GM21528 (cell line): ENCODE data around the gene SYNPO2.
"Not testable (repeated sequence)": the region's sequence is repeated elsewhere in the genome, so short reads cannot be mapped to it uniquely, and the experiment has no call there.

Experiments used
- ATAC-seq: cut with Tn5 transposase; IDR thresholded peaks from one replicate; pipeline ENCODE4 v1.9.1; 2021; ENCODE audit warnings: mild to moderate bottlenecking, moderate library complexity; ENCODE audit not compliant: unreplicated experiment, low FRiP score

The SYNPO2 gene

GRCh38 chr4:119026662-119027444, 138.2 kb downstream of the SYNPO2 start:
- no peak for ATAC-seq

- ATAC-seq: no peak
Measured at GRCh38 chr4:119027811-119028210, 139.2 kb downstream of the SYNPO2 start.

GRCh38 chr4:119028296-119028695, 139.6 kb downstream of the SYNPO2 start:
- no peak for ATAC-seq

GRCh38 chr4:119029847-119030535, 141.3 kb downstream of the SYNPO2 start:
- ATAC-seq: no peak

GRCh38 chr4:119030536-119030890, 141.9 kb downstream of the SYNPO2 start:
- no peak for ATAC-seq

- ATAC-seq: no peak
Measured at GRCh38 chr4:119031218-119031617, 142.6 kb downstream of the SYNPO2 start.

GRCh38 chr4:119032921-119033685, 144.4 kb downstream of the SYNPO2 start:
- no peak for ATAC-seq

GRCh38 chr4:119034276-119035008, 145.8 kb downstream of the SYNPO2 start:
- no peak for ATAC-seq

- ATAC-seq: no peak
Measured at GRCh38 chr4:119035951-119036737, 147.5 kb downstream of the SYNPO2 start.

GRCh38 chr4:119037709-119038108, 149.1 kb downstream of the SYNPO2 start:
- no peak for ATAC-seq

- ATAC-seq: peak; percentile 51
Measured at GRCh38 chr4:119038116-119038841, 149.6 kb downstream of the SYNPO2 start.

GRCh38 chr4:119039160-119039559, 150.5 kb downstream of the SYNPO2 start:
- no peak for ATAC-seq

- ATAC-seq: no peak
Measured at GRCh38 chr4:119039779-119040178, 151.1 kb downstream of the SYNPO2 start.

GRCh38 chr4:119040261-119040660, 151.6 kb downstream of the SYNPO2 start:
- no peak for ATAC-seq

GRCh38 chr4:119040694-119041185, 152.1 kb downstream of the SYNPO2 start:
- no peak for ATAC-seq

- ATAC-seq: no peak
Measured at GRCh38 chr4:119041396-119041795, 152.7 kb downstream of the SYNPO2 start.

- ATAC-seq: peak; percentile 93
Measured at GRCh38 chr4:119041951-119042560, 153.4 kb downstream of the SYNPO2 start.

GRCh38 chr4:119046263-119046662, 157.6 kb downstream of the SYNPO2 start:
- ATAC-seq: no peak

- ATAC-seq: not testable (repeated sequence)
Measured at GRCh38 chr4:119047059-119047458, 158.4 kb downstream of the SYNPO2 start.
